Measurements from ENCODE around the gene PI3.

DNA sequence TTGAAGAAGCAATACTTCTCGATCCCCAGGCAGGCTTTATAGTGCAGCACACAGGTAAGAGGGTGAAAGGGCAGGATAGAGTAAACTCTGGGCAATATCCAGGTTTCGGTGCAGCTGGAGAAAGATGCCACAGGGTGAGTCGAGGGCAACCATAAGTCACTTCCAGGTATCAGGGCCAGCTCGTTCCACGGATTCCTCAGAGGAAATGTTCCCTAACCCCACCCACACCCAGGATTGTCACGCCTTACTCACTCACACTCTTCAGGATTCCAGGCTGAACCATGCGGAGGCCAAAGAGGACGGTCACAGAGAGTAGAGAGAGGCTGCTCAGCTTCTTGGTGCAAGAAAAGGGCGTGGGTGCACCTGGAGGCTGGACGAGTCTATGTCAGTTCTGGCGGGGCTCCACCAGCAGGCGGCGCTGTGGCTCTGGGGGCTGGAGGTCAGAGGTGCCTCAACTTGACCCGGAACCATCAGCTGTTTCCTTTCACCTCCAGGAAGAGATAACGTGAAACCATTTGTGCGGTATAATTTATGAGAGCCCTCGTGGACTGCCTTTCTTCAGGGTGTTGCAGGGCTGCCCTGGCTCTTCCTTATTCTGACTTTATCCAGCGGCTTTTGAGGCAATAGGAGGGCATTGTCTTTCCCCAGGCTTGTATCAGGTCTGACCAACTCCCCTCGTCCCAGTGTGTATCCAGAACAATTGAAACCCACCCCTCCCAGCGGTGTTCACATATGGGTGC lies 36.0 kb upstream of the PI3 start:
- peak; percentile 17 to 67 (median 42) for TF ChIP-seq CTCF (IDR thresholded peaks at IDR 0.05)
- no peak for TF ChIP-seq POLR2A (IDR thresholded peaks at IDR 0.05)
- no peak for TF ChIP-seq POLR2AphosphoS5 (IDR thresholded peaks at IDR 0.05)

Data from breast epithelium (tissue), 3 donors.